A549 (cell line): ENCODE measurements around the gene ZBTB20. TPM values are rescaled to one million over a fixed set of nuclear protein-coding genes. Genes with fewer than 3 reads are reported as not detected.

ENCODE experiments used
- ATAC-seq, 2 experiments: fragments of 200-7000 bp in 1 of 2; fragments of >200 bp in 1 of 2; cut with Nextera tagmentation in 1 of 2; cut with Tn5 transposase in 1 of 2; 3 replicates each; pipeline versions ENCODE4 v1.8.0 to v1.9.1; 2018 to 2020; ENCODE audit warnings: mild to moderate bottlenecking in 1 of 2, moderate library complexity in 1 of 2
- CTCF ChIA-PET: fragments of 300-600 bp; sonication (Branson Sonifier 250); formaldehyde crosslinking; extraction: SDS; loops from one replicate; lab custom pipeline; 2021; ENCODE audit warnings: antibody characterized with exemption, inconsistent platforms; lab: Yijun Ruan, JAX
- POLR2A ChIA-PET: fragments of 350-600 bp; formaldehyde crosslinking; extraction: SDS; loops from one replicate; lab custom pipeline; 2021; ENCODE audit warnings: antibody characterized with exemption, inconsistent platforms; lab: Yijun Ruan, JAX
- DNase-seq, 2 experiments: peaks; one replicate each; pipeline versions ENCODE4 v3.0.0 to v3.0.0-alpha.2; 2011 to 2016; ENCODE audit warnings: low read depth in 1 of 2, low spot score in 1 of 2
- FAIRE-seq: peaks from 2 replicates; lab custom pipeline; 2011; peaks lifted over from hg19 to GRCh38; lab: Jason Lieb, UNC
- H3K27ac ChIP-seq, 2 experiments: fragments of >200 bp; sonication (Bioruptor Twin); formaldehyde crosslinking; 3 replicates each; pipeline ENCODE4 v1.5.1; 2016 to 2017
- H3K4me1 ChIP-seq: fragments of >200 bp; sonication (Bioruptor Twin); formaldehyde crosslinking; 3 replicates; pipeline ENCODE4 v1.6.1; 2016
- H3K4me2 ChIP-seq: fragments of >200 bp; sonication (Bioruptor Twin); formaldehyde crosslinking; 3 replicates; pipeline ENCODE4 v1.6.1; 2016
- H3K4me3 ChIP-seq: fragments of >200 bp; sonication (Bioruptor Twin); formaldehyde crosslinking; 3 replicates; pipeline ENCODE4 v1.5.1; 2016
- H3K9me3 ChIP-seq: fragments of >200 bp; sonication (Bioruptor Twin); formaldehyde crosslinking; 3 replicates; pipeline ENCODE4 v1.6.1; 2016
- CBX8 ChIP-seq: fragments of 200-600 bp; sonication (generic); IDR thresholded peaks from 2 replicates; pipeline ENCODE4 v1.6.1; 2016
- CTCF ChIP-seq: fragments of >200 bp; sonication (Bioruptor Twin); formaldehyde crosslinking; IDR thresholded peaks from 3 replicates; pipeline ENCODE4 v1.5.1; 2016
- ESRRA ChIP-seq: fragments of 150-350 bp; IDR thresholded peaks from 2 replicates; pipeline ENCODE4 v1.6.1; 2014; ENCODE audit warnings: mild to moderate bottlenecking, low read length, borderline replicate concordance
- FOSB ChIP-seq: fragments of 250-450 bp; sonication (Bioruptor Pico); IDR thresholded peaks from 2 replicates; pipeline ENCODE4 v1.5.0; 2020; ENCODE audit warnings: mild to moderate bottlenecking, moderate library complexity
- GATA3 ChIP-seq: IDR thresholded peaks from 2 replicates; pipeline ENCODE4 v1.6.1; 2012; ENCODE audit warnings: borderline replicate concordance
- HDAC2 ChIP-seq: fragments of 200-600 bp; sonication (generic); IDR thresholded peaks from 2 replicates; pipeline ENCODE4 v1.6.1; 2016
- KDM1A ChIP-seq: fragments of 200-600 bp; sonication (generic); IDR thresholded peaks from 2 replicates; pipeline ENCODE4 v1.6.1; 2016; ENCODE audit warnings: low read depth, mild to moderate bottlenecking
- PHF8 ChIP-seq: fragments of 200-600 bp; sonication (generic); IDR thresholded peaks from 2 replicates; pipeline ENCODE4 v1.6.1; 2016; ENCODE audit warnings: low read depth, mild to moderate bottlenecking, antibody characterized with exemption, moderate library complexity, borderline replicate concordance
- POLR2AphosphoS2 ChIP-seq: conservative IDR thresholded peaks from 2 replicates; pipeline ENCODE4 v1.6.1; 2012; ENCODE audit warnings: low read length, improper control_type of control experiment, inconsistent platforms
- RAD21 ChIP-seq, 2 experiments: fragments of >200 bp in 1 of 2; sonication (Bioruptor Twin) in 1 of 2; formaldehyde crosslinking in 1 of 2; IDR thresholded peaks in 1 of 2; conservative IDR thresholded peaks in 1 of 2; 2 replicates in 1 of 2; 3 replicates in 1 of 2; pipeline ENCODE4 v1.6.1; 2012 to 2018; ENCODE audit warnings: inconsistent platforms in 1 of 2
- RCOR1 ChIP-seq: fragments of 150-350 bp; IDR thresholded peaks from 2 replicates; pipeline ENCODE4 v1.6.1; 2014; ENCODE audit warnings: antibody characterized with exemption, low read length, low read depth
- RFX5 ChIP-seq: fragments of 450-650 bp; IDR thresholded peaks from 2 replicates; pipeline ENCODE4 v1.7.1; 2014; ENCODE audit warnings: antibody characterized with exemption, mild to moderate bottlenecking, moderate library complexity
- RNF2 ChIP-seq: fragments of 200-600 bp; sonication (generic); IDR thresholded peaks from 2 replicates; pipeline ENCODE4 v1.6.1; 2016; ENCODE audit warnings: low read depth, mild to moderate bottlenecking, antibody characterized with exemption, moderate library complexity, borderline replicate concordance
- SMC3 ChIP-seq: fragments of >200 bp; sonication (Bioruptor Twin); formaldehyde crosslinking; IDR thresholded peaks from 3 replicates; pipeline ENCODE4 v1.6.1; 2018; ENCODE audit warnings: inconsistent platforms
- TP53 ChIP-seq: fragments of 250-450 bp; sonication (Bioruptor Pico); IDR thresholded peaks from 2 replicates; pipeline ENCODE4 v1.5.0; 2021; ENCODE audit warnings: mild to moderate bottlenecking, moderate library complexity
- ZC3H11A ChIP-seq: fragments of 450-650 bp; IDR thresholded peaks from 2 replicates; pipeline ENCODE4 v1.6.1; 2014; ENCODE audit warnings: antibody characterized with exemption, mild to moderate bottlenecking
- ZFP36 ChIP-seq: fragments of 450-650 bp; IDR thresholded peaks from 2 replicates; pipeline ENCODE4 v1.6.1; 2014; ENCODE audit warnings: borderline replicate concordance; ENCODE audit not compliant: partially characterized antibody
- ZNF302 ChIP-seq: fragments of 250-450 bp; sonication (Bioruptor Pico); IDR thresholded peaks from 2 replicates; pipeline ENCODE4 v1.9.0; 2021; ENCODE audit warnings: inconsistent platforms, mild to moderate bottlenecking, moderate library complexity
- ZSCAN20 ChIP-seq: fragments of 250-450 bp; sonication (Bioruptor Pico); IDR thresholded peaks from 2 replicates; pipeline ENCODE4 v1.8.0; 2022; ENCODE audit warnings: mild to moderate bottlenecking, moderate library complexity
- WGBS: methylation state at CpG from one replicate; pipeline ENCODE4 v1.1.6; 2017; ENCODE audit errors: missing lambda C conversion rate; 5-methylcytosine and 5-hydroxymethylcytosine counted together
- polyA plus RNA-seq, 4 experiments: library from polyadenylated mRNA; depleted of rRNA in 3 of 4; stranded (reverse); fragments of >200 nt; fragmentation: RNase III in 1 of 4; extraction: RNeasy Plus Mini Kit Qiagen cat#74134 plus additional on column Dnase treatment in 1 of 4; gene quantifications; 2 replicates in 3 of 4; 3 replicates in 1 of 4; pipeline ENCODE4 v1.2.3, GENCODE V29; 2011 to 2017

ZBTB20 gene
- polyA plus RNA-seq, 2 of the 4 experiments (the other 2 are of a cell fraction): 0.85 to 5.0 TPM

DNA sequence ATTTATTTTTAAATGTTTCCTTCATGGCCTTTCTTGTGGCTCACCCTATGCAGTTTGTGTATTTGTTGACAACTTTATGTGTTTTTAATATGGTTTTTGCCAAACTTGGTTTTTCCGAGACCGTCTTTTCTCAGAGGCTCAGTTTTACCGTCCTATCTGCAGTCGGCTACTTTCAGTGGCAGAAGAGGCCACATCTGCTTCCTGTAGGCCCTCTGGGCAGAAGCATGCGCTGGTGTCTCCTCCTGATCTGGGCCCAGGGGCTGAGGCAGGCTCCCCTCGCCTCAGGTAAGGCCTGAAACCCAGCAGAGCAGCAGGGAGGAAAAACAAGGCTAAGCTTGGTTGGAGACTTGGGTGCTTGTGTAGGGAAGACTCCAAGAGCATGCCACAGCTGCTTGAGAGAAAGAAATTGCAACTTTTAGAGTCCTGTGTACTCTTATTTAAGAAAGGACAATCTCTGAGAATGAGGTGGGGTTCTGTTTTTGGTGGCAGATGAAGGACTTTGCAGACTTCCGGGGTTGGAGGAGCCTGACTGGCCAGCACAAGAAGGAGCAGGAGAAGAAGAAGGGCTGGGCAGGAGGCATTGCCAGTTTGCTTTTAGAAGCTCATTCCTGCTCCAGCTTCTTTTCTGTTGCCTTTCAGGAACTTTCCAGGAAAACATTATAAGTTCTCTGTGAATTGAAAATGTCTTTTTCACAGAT is 853.1 kb downstream of the ZBTB20 start, which contains the start of gene TIGIT:
Gene TIGIT (plus strand): TSS at position 191 of the 698 bp plus-strand sequence. CDS start 34 bp downstream, at position 225.
- TF ChIP-seq RFX5: no peak
- no peak for TF ChIP-seq ZNF302 (CRISPR knock-in tag)
- TF ChIP-seq POLR2AphosphoS2: no peak
- TF ChIP-seq, all 56 proteins: peak for 0
- no peak for DNase-seq
- ChIA-PET CTCF (interaction anchor here (1.5 kb wide), 1 partner anchor 18 kb away, joined by 4 read pairs; no protein-coding TSS in a partner anchor), POLR2A (no interaction called here)
- FAIRE-seq: no peak
- H3K4me1 ChIP-seq: no peaks in the 10 kb centered on the region
- WGBS: 75% methylated on average over 7 of the region's 7 CpGs
- H3K4me3 ChIP-seq: no peak within 1 kb of the TSS
- ATAC-seq: no peak
- H3K27ac ChIP-seq: no peak within 1 kb of the TSS
- no peak within 1 kb of the TSS for H3K4me2 ChIP-seq
- H3K9me3 ChIP-seq: no peaks in the 10 kb centered on the region

DNA sequence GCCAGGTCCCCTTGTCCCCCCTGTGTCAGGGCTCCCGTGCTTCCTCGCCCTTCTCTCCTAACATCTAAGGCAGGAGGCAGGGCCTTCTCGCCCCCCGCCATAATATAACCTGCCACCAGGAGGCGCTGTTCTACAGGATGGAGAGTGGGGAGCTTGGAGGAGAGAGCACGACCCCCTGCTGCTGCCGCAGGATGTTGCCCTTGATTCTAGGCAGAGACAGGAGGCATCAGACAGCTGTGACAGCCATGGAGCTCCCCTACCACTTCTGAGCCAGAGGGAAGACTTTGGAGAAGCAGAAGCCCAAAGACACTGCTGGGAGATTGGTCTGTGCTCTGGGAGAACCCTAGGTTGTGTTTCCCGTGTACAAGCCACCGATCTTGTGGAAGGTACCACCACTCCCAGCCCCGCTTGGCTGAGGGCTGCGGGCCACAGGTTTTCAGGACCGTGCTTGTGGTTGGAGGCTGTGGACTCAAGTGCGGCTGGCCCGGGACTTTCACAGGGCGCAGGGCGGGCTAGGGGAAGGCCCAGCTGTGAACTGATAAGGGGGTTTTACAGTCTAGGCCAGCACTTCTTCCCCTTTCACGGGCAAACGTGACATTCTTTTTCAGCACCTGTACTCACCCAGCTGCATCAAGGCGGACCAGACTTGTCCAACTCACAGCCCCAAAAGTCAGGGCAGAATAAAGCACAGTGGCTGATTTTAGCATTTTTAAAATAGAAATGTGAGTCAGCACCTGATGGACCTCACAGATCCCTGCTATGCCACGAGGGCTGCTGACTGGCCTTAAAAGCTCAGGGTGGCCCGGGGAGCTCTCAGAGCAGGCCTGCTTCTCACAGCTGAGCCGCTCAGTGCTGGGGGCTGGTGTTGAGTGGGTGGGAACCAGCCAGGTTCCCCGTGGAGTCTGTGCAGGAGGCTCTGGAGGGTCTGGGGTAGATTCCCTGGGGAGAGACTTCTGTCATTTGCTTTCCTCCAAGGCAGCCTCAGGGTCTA is 855.9 kb downstream of the ZBTB20 start:
- FAIRE-seq (no peak), ATAC-seq (peak; percentile 62 to 96; a peak in 5 of 6 replicates), DNase-seq (peak; percentile 61 to 66)
- POLR2A ChIA-PET: no interaction called here
- WGBS: 61% methylated on average over 17 of the region's 23 CpGs
- Histone ChIP-seq H3K9me3 (no peaks in the 10 kb centered on the region), H3K4me3 (no peak overlapping the region), H3K27ac (no peak overlapping the region), H3K4me2 (no peak overlapping the region), H3K4me1 (no peaks in the 10 kb centered on the region)
- TF ChIP-seq SMC3: peak; percentile 37; the same call in 1 of the 3 replicates
- TF ChIP-seq RAD21 (conservative IDR thresholded peaks at IDR 0.05 in 1 of 2, IDR thresholded peaks at IDR 0.05 in 1 of 2): peak; percentile 49 to 68
- TF ChIP-seq CTCF: peak; percentile 49
- TF ChIP-seq RCOR1: no peak
- CTCF ChIA-PET: interaction anchor here (0.8 to 2.2 kb wide), 11 partner anchors 8 to 800 kb away, joined by 3 to 15 read pairs (median 3); no protein-coding TSS in a partner anchor

GRCh38 chr3:114286266-114286665 is 860.8 kb downstream of the ZBTB20 start:
- no peak for DNase-seq
- ChIA-PET CTCF (interaction anchor here (2.3 kb wide), 1 partner anchor 13 kb away, joined by 7 read pairs; no protein-coding TSS in a partner anchor), POLR2A (no interaction called here)
- Histone ChIP-seq H3K4me1 (no peaks in the 10 kb centered on the region), H3K4me3 (no peak overlapping the region), H3K9me3 (no peaks in the 10 kb centered on the region), H3K4me2 (no peak overlapping the region), H3K27ac (no peak overlapping the region)
- no peak for TF ChIP-seq GATA3
- no peak for TF ChIP-seq ZSCAN20
- no peak for TF ChIP-seq TP53
- TF ChIP-seq CTCF: no peak
- no peak for TF ChIP-seq RNF2
- no peak for TF ChIP-seq CBX8
- no peak for TF ChIP-seq ESRRA
- TF ChIP-seq ZC3H11A: no peak
- no peak for TF ChIP-seq HDAC2
- TF ChIP-seq KDM1A: no peak
- TF ChIP-seq PHF8: no peak
- no peak for TF ChIP-seq ZFP36
- no peak for TF ChIP-seq POLR2AphosphoS2
- no peak for TF ChIP-seq FOSB (CRISPR knock-in tag)
- no peak for ATAC-seq
- WGBS: 67% methylated on average over 2 of the region's 2 CpGs
- FAIRE-seq: no peak
